H9 (cell line): ENCODE data around the gene PLGRKT. TPM values are rescaled to one million over a fixed set of nuclear protein-coding genes. Genes with fewer than 3 reads are reported as not detected.
"Not testable (repeated sequence)": the region's sequence is repeated elsewhere in the genome, so short reads cannot be mapped to it uniquely, and the experiment has no call there.

Source experiments
- DNase-seq: peaks from one replicate; pipeline ENCODE4 v3.0.0-alpha.2; 2017
- H2AFZ ChIP-seq: one replicate; pipeline ENCODE4 v1.6.1; 2013; ENCODE audit warnings: mild to moderate bottlenecking, low read length, control low read depth, moderate library complexity
- H2AK5ac ChIP-seq: 2 replicates; pipeline ENCODE4 v1.6.1; 2013; ENCODE audit warnings: low read length, control low read depth, mixed read lengths; ENCODE audit not compliant: insufficient read length
- H2BK120ac ChIP-seq: one replicate; pipeline ENCODE4 v1.6.1; 2013; ENCODE audit warnings: low read depth, mild to moderate bottlenecking, low read length, control low read depth, inconsistent platforms; ENCODE audit not compliant: poor library complexity, severe bottlenecking
- H2BK12ac ChIP-seq: 2 replicates; pipeline ENCODE4 v1.6.1; 2013; ENCODE audit warnings: low read length, control low read depth, mixed read lengths, low read depth; ENCODE audit not compliant: insufficient read length
- H2BK15ac ChIP-seq: 2 replicates; pipeline ENCODE4 v1.6.1; 2013; ENCODE audit warnings: low read depth, low read length, control low read depth
- H2BK20ac ChIP-seq: one replicate; pipeline ENCODE4 v1.6.1; 2013; ENCODE audit warnings: low read depth, mild to moderate bottlenecking, low read length, control low read depth, inconsistent platforms; ENCODE audit not compliant: poor library complexity, severe bottlenecking
- H2BK5ac ChIP-seq: 2 replicates; pipeline ENCODE4 v1.6.1; 2013; ENCODE audit warnings: low read length, control low read depth, mixed read lengths; ENCODE audit not compliant: insufficient read length
- H3K14ac ChIP-seq: 2 replicates; pipeline ENCODE4 v1.6.1; 2013; ENCODE audit warnings: low read length, control low read depth; ENCODE audit not compliant: insufficient read depth
- H3K18ac ChIP-seq: 2 replicates; pipeline ENCODE4 v1.6.1; 2013; ENCODE audit warnings: low read depth, mild to moderate bottlenecking, mixed read lengths, low read length, control low read depth; ENCODE audit not compliant: insufficient read length
- H3K23ac ChIP-seq: 2 replicates; pipeline ENCODE4 v1.6.1; 2013; ENCODE audit warnings: low read length, control low read depth, mixed read lengths, low read depth; ENCODE audit not compliant: insufficient read length
- H3K23me2 ChIP-seq: 2 replicates; pipeline ENCODE4 v1.6.1; 2013; ENCODE audit warnings: low read depth, mild to moderate bottlenecking, mixed read lengths, low read length, control low read depth; ENCODE audit not compliant: insufficient read length, poor library complexity, severe bottlenecking
- H3K27ac ChIP-seq: 2 replicates; pipeline ENCODE4 v1.5.1; 2013; ENCODE audit warnings: low read length, control low read depth, mixed read lengths, low read depth; ENCODE audit not compliant: insufficient read length
- H3K27me3 ChIP-seq: 2 replicates; pipeline ENCODE4 v1.6.1; 2013; ENCODE audit warnings: low read length, control low read depth, inconsistent platforms; ENCODE audit not compliant: insufficient read depth
- H3K4ac ChIP-seq: 2 replicates; pipeline ENCODE4 v1.6.1; 2013; ENCODE audit warnings: low read depth, mild to moderate bottlenecking, control low read depth, inconsistent platforms, low read length, moderate library complexity
- H3K4me1 ChIP-seq: 2 replicates; pipeline ENCODE4 v1.6.1; 2013; ENCODE audit warnings: low read length, control low read depth, inconsistent platforms; ENCODE audit not compliant: insufficient read depth
- H3K4me2 ChIP-seq: 2 replicates; pipeline ENCODE4 v1.6.1; 2013; ENCODE audit warnings: low read length, control low read depth, mixed read lengths; ENCODE audit not compliant: insufficient read length, insufficient read depth
- H3K56ac ChIP-seq: 2 replicates; pipeline ENCODE4 v1.6.1; 2013; ENCODE audit warnings: low read depth, mild to moderate bottlenecking, mixed read lengths, low read length, control low read depth; ENCODE audit not compliant: insufficient read length
- H3K79me1 ChIP-seq: 2 replicates; pipeline ENCODE4 v1.6.1; 2013; ENCODE audit warnings: low read depth, mild to moderate bottlenecking, moderate library complexity, low read length, control low read depth, inconsistent platforms; ENCODE audit not compliant: insufficient read depth, poor library complexity, severe bottlenecking
- H3K79me2 ChIP-seq: 2 replicates; pipeline ENCODE4 v1.6.1; 2013; ENCODE audit warnings: low read length, control low read depth, inconsistent platforms; ENCODE audit not compliant: insufficient read depth
- H3K9ac ChIP-seq: 2 replicates; pipeline ENCODE4 v1.6.1; 2013; ENCODE audit warnings: low read length, control low read depth, mixed read lengths; ENCODE audit not compliant: insufficient read length; ENCODE audit errors: extremely low read depth
- H3K9me3 ChIP-seq: one replicate; pipeline ENCODE4 v1.6.1; 2013; ENCODE audit warnings: low read depth, low read length, inconsistent platforms; ENCODE audit not compliant: control insufficient read depth
- H3T11ph ChIP-seq: one replicate; pipeline ENCODE4 v1.6.1; 2013; ENCODE audit warnings: mild to moderate bottlenecking, low read length, control low read depth, inconsistent platforms
- H4K20me1 ChIP-seq: one replicate; pipeline ENCODE4 v1.6.1; 2013; ENCODE audit not compliant: control insufficient read depth, insufficient read length, insufficient read depth
- H4K5ac ChIP-seq: 2 replicates; pipeline ENCODE4 v1.6.1; 2013; ENCODE audit warnings: low read depth, mild to moderate bottlenecking, mixed read lengths, low read length, control low read depth; ENCODE audit not compliant: insufficient read length
- H4K8ac ChIP-seq: replicated peaks from 2 replicates; pipeline ENCODE4 v1.6.1; 2013; ENCODE audit warnings: low read length, control low read depth, mixed read lengths, low read depth; ENCODE audit not compliant: insufficient read length
- H4K91ac ChIP-seq: 2 replicates; pipeline ENCODE4 v1.6.1; 2013; ENCODE audit warnings: low read depth, mild to moderate bottlenecking, moderate library complexity, mixed read lengths, low read length, control low read depth; ENCODE audit not compliant: insufficient read length
- H3K27ac Mint-ChIP-seq, 3 experiments: 2 replicates in 2 of 3; 3 replicates in 1 of 3; pipeline ENCODE4 v1.8.0; 2020 to 2021; ENCODE audit warnings: mixed read lengths in 3 of 3, mild to moderate bottlenecking in 1 of 3, moderate library complexity in 1 of 3
- H3K27me3 Mint-ChIP-seq: 2 replicates; pipeline ENCODE4 v1.8.0; 2021; ENCODE audit warnings: low read depth, mild to moderate bottlenecking, moderate library complexity, mixed read lengths
- H3K36me3 Mint-ChIP-seq, 3 experiments: 2 replicates in 2 of 3; 3 replicates in 1 of 3; pipeline ENCODE4 v1.8.0; 2020 to 2021; ENCODE audit warnings: low read depth in 3 of 3, mixed read lengths in 3 of 3; ENCODE audit not compliant: insufficient read depth in 1 of 3
- H3K4me1 Mint-ChIP-seq, 2 experiments: 2 replicates each; pipeline ENCODE4 v1.8.0; 2020; ENCODE audit warnings: mixed read lengths in 2 of 2
- H3K4me3 Mint-ChIP-seq, 2 experiments: 2 replicates in 1 of 2; 3 replicates in 1 of 2; pipeline ENCODE4 v1.8.0; 2020 to 2021; ENCODE audit warnings: mild to moderate bottlenecking in 2 of 2, mixed read lengths in 2 of 2, moderate library complexity in 1 of 2
- H3K9me3 Mint-ChIP-seq, 2 experiments: 2 replicates in 1 of 2; 3 replicates in 1 of 2; pipeline ENCODE4 v1.8.0; 2020; ENCODE audit warnings: mild to moderate bottlenecking in 2 of 2, mixed read lengths in 2 of 2, moderate library complexity in 1 of 2
- WGBS: extraction: QIAGEN DNeasy Blood & Tissue Kit; methylation state at CpG from one replicate; pipeline ENCODE4 v1.1.7; 2013; ENCODE audit warnings: missing lambda C conversion rate, low lambda C conversion rate, mixed read lengths; ENCODE audit not compliant: insufficient read length; ENCODE audit errors: extremely low coverage; 5-methylcytosine and 5-hydroxymethylcytosine counted together
- total RNA-seq: library from RNA; stranded (reverse); gene quantifications from 2 replicates; pipeline ENCODE4 v1.2.1, GENCODE V29; 2021
- TF ChIP-seq, protein P1 (sequence below): fragments of 200-600 bp; sonication (generic); conservative IDR thresholded peaks from 3 replicates; pipeline ENCODE4 v1.8.0; 2021; ENCODE audit warnings: antibody characterized with exemption, mild to moderate bottlenecking

Gene PLGRKT
- total RNA-seq, 1 experiment from 2014 or later: 19.6 TPM

DNA sequence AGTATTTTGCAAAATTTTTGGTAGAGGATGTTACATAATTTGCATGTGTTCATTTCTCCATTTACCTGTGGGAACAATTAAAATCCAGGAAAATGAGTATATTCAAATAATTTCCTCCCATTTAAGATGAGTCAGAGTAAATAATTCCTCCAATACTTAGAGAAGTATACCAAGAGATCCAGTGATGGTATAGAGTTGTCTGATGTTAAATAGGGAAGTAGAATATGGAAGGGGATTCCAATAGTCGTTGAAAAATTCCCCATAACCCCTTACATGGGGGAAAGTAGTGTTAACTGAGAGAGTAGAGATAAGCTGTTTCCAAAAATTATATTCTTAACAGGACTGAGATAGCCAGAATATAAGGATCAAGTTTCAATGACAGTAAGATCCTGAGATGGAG lies 28.3 kb upstream of the PLGRKT start:
- TF ChIP-seq, protein P1, sequence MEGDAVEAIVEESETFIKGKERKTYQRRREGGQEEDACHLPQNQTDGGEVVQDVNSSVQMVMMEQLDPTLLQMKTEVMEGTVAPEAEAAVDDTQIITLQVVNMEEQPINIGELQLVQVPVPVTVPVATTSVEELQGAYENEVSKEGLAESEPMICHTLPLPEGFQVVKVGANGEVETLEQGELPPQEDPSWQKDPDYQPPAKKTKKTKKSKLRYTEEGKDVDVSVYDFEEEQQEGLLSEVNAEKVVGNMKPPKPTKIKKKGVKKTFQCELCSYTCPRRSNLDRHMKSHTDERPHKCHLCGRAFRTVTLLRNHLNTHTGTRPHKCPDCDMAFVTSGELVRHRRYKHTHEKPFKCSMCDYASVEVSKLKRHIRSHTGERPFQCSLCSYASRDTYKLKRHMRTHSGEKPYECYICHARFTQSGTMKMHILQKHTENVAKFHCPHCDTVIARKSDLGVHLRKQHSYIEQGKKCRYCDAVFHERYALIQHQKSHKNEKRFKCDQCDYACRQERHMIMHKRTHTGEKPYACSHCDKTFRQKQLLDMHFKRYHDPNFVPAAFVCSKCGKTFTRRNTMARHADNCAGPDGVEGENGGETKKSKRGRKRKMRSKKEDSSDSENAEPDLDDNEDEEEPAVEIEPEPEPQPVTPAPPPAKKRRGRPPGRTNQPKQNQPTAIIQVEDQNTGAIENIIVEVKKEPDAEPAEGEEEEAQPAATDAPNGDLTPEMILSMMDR: no peak
- no peak overlapping the region for H3T11ph ChIP-seq
- no peak overlapping the region for H2AK5ac ChIP-seq
- H3K9ac ChIP-seq: no peak overlapping the region
- H3K23ac ChIP-seq: no peak overlapping the region
- H3K27me3 ChIP-seq: no peaks in the 10 kb centered on the region
- no peak overlapping the region for H2BK120ac ChIP-seq
- H3K27ac ChIP-seq: no peak overlapping the region
- Mint-ChIP-seq H3K27me3 (no peaks in the 10 kb centered on the region; the same call in none of the 2 replicates), H3K4me1 (peaks cover 5 to 6% of the 10 kb centered on the region in 2 experiments), H3K9me3 (no peaks in the 10 kb centered on the region), H3K4me3 (no peak overlapping the region), H3K27ac (no peak overlapping the region), H3K36me3 (no peaks in the 10 kb centered on the region)
- H3K4ac ChIP-seq: no peak overlapping the region
- H4K8ac ChIP-seq: no peak overlapping the region
- H2BK12ac ChIP-seq: no peak overlapping the region
- H3K14ac ChIP-seq: no peak overlapping the region
- H3K23me2 ChIP-seq: no peaks in the 10 kb centered on the region
- H2BK5ac ChIP-seq: no peak overlapping the region
- H3K9me3 ChIP-seq: no peaks in the 10 kb centered on the region
- no peaks in the 10 kb centered on the region for H3K79me1 ChIP-seq
- H3K4me2 ChIP-seq: no peak overlapping the region
- H3K79me2 ChIP-seq: no peaks in the 10 kb centered on the region
- no peak overlapping the region for H3K56ac ChIP-seq
- no peak overlapping the region for H2BK20ac ChIP-seq
- no peak overlapping the region for H4K91ac ChIP-seq
- no peak overlapping the region for H2AFZ ChIP-seq
- H4K5ac ChIP-seq: no peak overlapping the region
- no CpG with 5 or more reads among the region's 1 CpG for WGBS
- no peaks in the 10 kb centered on the region for H3K4me1 ChIP-seq
- no peaks in the 10 kb centered on the region for H4K20me1 ChIP-seq
- no peak overlapping the region for H2BK15ac ChIP-seq
- H3K18ac ChIP-seq: no peak overlapping the region
- DNase-seq: no peak

DNA sequence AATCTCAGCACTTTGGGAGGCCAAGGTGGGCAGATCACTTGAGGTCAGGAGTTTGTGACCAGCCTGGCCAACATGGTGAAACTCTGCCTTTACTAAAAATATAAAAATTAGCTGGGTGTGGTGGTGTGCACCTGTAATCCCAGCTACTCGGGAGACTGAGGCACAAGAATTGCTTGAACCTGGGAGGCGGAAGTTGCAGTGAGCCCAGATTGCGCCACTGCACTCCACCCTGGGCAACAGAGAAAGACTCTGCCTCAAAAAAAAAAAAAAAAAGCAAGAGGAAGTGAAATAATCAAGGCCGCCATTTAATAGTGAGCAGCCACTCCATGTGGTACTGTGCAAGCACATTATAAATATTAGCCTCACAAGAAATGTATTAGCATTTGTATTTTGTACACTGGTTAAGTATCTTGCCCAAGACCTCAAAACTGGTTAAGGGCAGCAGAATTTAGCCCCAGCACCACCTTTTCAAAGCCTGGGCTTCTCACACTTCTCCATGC lies 27.2 kb upstream of the PLGRKT start:
- not testable (repeated sequence) for H4K5ac ChIP-seq, H3K79me1 ChIP-seq, H3K27me3 ChIP-seq, H3K36me3 Mint-ChIP-seq, H3K9me3 ChIP-seq, DNase-seq, H3K27me3 Mint-ChIP-seq, H3K4me3 Mint-ChIP-seq, H3K9ac ChIP-seq, H3K4me2 ChIP-seq, H4K8ac ChIP-seq, H2BK12ac ChIP-seq, H2AFZ ChIP-seq, H3K56ac ChIP-seq, H2BK5ac ChIP-seq, H2BK15ac ChIP-seq, H3K9me3 Mint-ChIP-seq, H3K4me1 Mint-ChIP-seq, H3K4ac ChIP-seq, H3K18ac ChIP-seq, H3K79me2 ChIP-seq, H3K23me2 ChIP-seq, H3K4me1 ChIP-seq, H4K91ac ChIP-seq, H3T11ph ChIP-seq, H2AK5ac ChIP-seq, H2BK120ac ChIP-seq, H3K27ac Mint-ChIP-seq, H3K27ac ChIP-seq, H3K23ac ChIP-seq, H4K20me1 ChIP-seq, H2BK20ac ChIP-seq, H3K14ac ChIP-seq
- no CpG with 5 or more reads among the region's 4 CpGs for WGBS
